Fibroblast of skin of left biceps (primary cell): ENCODE results near the gene NOS2.

ENCODE experiments used
- DNase-seq, 2 experiments: peaks; one replicate each; pipeline ENCODE4 v3.0.0-alpha.2; 2013; ENCODE audit warnings: low read depth in 2 of 2

The NOS2 gene

GRCh38 chr17:27721797-27722196, 78.5 kb downstream of the NOS2 start:
- DNase-seq = no peak
